ENCODE data around the gene HTR7. TPM values are rescaled to one million over a fixed set of nuclear protein-coding genes. Genes with fewer than 3 reads are reported as not detected.

The HTR7 gene
- total and polyA plus RNA-seq, 4 donors = 0.12 to 0.65 (median 0.33) TPM

DNA sequence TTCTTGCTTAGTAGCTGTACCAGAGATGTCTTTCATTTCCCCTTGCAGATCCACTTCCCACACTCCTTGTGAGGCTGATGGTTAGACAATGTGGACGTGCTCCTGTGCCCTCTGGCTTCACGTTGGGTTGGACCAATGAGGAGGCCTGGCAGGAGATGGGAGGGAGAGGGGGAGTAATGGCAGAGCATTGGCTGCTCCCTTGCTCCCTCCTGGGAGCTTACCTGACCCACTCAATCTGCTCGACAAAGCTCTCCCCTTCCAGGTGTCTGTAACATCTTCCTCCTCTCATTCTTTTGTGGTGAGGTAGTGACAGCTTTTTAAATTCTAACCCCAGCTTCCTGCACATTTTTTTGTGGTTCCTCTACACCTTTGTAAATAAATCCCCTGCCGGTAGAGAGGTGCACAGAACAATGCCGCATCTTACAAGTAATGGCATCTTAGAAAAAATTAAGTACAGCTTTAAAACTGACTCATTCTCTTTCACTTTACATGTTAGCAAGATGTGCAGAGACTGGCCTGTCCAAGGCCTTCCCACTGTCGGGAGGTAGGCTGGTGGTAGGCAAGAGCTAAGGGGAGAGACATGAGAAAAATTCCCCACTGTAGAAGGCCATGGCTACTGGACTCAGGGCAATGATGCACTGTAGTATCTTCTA, 134.3 kb downstream of the HTR7 start:
- Histone ChIP-seq H3K36me3 (ENCODE audit: control insufficient read depth in 4 of 4, insufficient read depth in 4 of 4, low read length in 4 of 4) (no peaks in the 10 kb centered on the region), H3K27ac (ENCODE audit: low read depth in 1 of 2, low read length in 1 of 2) (no peak overlapping the region), H3K4me1 (ENCODE audit: control insufficient read depth in 5 of 5, insufficient read depth in 5 of 5, low read length in 5 of 5) (no peaks in the 10 kb centered on the region), H3K9me3 (ENCODE audit: control insufficient read depth in 4 of 4, insufficient read depth in 3 of 4, low read length in 3 of 4) (no peaks in the 10 kb centered on the region), H3K9ac (ENCODE audit: insufficient read depth in 1 of 2, low read length in 2 of 2) (no peak overlapping the region), H3K4me3 (no peak overlapping the region), H3K27me3 (ENCODE audit: control insufficient read depth in 3 of 3, insufficient read depth in 3 of 3, low read length in 2 of 3) (no peaks in the 10 kb centered on the region)
- TF ChIP-seq, protein P1, sequence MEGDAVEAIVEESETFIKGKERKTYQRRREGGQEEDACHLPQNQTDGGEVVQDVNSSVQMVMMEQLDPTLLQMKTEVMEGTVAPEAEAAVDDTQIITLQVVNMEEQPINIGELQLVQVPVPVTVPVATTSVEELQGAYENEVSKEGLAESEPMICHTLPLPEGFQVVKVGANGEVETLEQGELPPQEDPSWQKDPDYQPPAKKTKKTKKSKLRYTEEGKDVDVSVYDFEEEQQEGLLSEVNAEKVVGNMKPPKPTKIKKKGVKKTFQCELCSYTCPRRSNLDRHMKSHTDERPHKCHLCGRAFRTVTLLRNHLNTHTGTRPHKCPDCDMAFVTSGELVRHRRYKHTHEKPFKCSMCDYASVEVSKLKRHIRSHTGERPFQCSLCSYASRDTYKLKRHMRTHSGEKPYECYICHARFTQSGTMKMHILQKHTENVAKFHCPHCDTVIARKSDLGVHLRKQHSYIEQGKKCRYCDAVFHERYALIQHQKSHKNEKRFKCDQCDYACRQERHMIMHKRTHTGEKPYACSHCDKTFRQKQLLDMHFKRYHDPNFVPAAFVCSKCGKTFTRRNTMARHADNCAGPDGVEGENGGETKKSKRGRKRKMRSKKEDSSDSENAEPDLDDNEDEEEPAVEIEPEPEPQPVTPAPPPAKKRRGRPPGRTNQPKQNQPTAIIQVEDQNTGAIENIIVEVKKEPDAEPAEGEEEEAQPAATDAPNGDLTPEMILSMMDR (IDR thresholded peaks at IDR 0.05; ENCODE audit: control extremely low read depth, extremely low read depth) = no peak
- ATAC-seq (ENCODE audit: insufficient read depth, low FRiP score) = no peak
- no peak for DNase-seq
- 50 to 63% methylated on average over 6 of the region's 6 CpGs for WGBS, 2 donors

DNA sequence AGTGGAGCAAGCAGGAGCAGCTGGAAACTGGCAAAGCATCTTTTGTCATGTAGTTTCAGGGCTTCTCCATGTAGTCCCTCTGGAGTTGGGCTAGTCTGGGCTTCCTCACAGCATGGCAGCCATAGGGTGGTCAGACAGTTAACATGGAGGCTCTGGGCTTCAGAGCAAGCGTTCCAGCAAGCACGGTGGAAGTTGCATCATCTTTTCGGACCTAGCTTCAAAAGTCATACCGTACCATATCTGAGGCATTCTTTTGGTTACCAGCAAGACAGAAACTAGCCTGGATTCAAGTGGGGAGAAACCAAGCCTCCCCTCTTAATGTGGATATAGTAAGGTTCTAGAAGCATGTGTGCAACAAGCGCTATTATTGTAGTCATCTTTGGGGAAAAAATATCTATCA, 135.0 kb downstream of the HTR7 start:
- 83 to 96% methylated on average over 5 of the region's 5 CpGs for WGBS, 2 donors
- ATAC-seq (ENCODE audit: insufficient read depth, low FRiP score) (no peak), DNase-seq (no peak)
- Histone ChIP-seq H3K4me3 (no peak overlapping the region), H3K27ac (ENCODE audit: low read depth in 1 of 2, low read length in 1 of 2) (no peak overlapping the region), H3K9ac (ENCODE audit: insufficient read depth in 1 of 2, low read length in 2 of 2) (no peak overlapping the region), H3K27me3 (ENCODE audit: control insufficient read depth in 3 of 3, insufficient read depth in 3 of 3, low read length in 2 of 3) (no peaks in the 10 kb centered on the region), H3K4me1 (ENCODE audit: control insufficient read depth in 5 of 5, insufficient read depth in 5 of 5, low read length in 5 of 5) (no peaks in the 10 kb centered on the region), H3K9me3 (ENCODE audit: control insufficient read depth in 4 of 4, insufficient read depth in 3 of 4, low read length in 3 of 4) (no peaks in the 10 kb centered on the region), H3K36me3 (ENCODE audit: control insufficient read depth in 4 of 4, insufficient read depth in 4 of 4, low read length in 4 of 4) (no peaks in the 10 kb centered on the region)
- TF ChIP-seq, protein P1 (IDR thresholded peaks at IDR 0.05; ENCODE audit: control extremely low read depth, extremely low read depth) = no peak

DNA sequence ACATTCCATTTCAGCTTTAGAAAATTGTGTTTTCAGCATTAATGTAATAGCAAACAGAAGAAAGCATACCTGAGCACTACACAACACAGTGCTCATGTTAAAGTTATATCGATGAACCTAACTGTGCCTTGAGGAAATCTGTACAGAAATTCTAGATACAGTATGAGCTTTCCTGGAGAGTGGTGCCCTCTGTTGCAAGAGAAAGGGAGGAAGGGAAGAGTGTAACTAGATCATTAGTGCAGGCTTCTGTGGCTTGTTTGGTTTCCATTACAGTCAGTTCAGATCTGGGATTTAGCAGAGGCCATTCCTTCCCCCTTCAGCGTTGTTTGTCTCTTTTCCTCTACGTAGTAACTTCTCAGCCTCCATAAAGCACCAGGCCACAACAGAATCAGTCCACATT, 139.7 kb downstream of the HTR7 start:
- Histone ChIP-seq H3K36me3 (ENCODE audit: control insufficient read depth in 4 of 4, insufficient read depth in 4 of 4, low read length in 4 of 4) (no peaks in the 10 kb centered on the region), H3K9me3 (ENCODE audit: control insufficient read depth in 4 of 4, insufficient read depth in 3 of 4, low read length in 3 of 4) (no peaks in the 10 kb centered on the region), H3K4me1 (ENCODE audit: control insufficient read depth in 5 of 5, insufficient read depth in 5 of 5, low read length in 5 of 5) (no peaks in the 10 kb centered on the region), H3K9ac (ENCODE audit: insufficient read depth in 1 of 2, low read length in 2 of 2) (no peak overlapping the region), H3K27ac (ENCODE audit: low read depth in 1 of 2, low read length in 1 of 2) (no peak overlapping the region), H3K27me3 (ENCODE audit: control insufficient read depth in 3 of 3, insufficient read depth in 3 of 3, low read length in 2 of 3) (no peaks in the 10 kb centered on the region), H3K4me3 (no peak overlapping the region)
- WGBS, 2 donors = 53 to 90% methylated on average over 3 of the region's 3 CpGs
- TF ChIP-seq, protein P1 (IDR thresholded peaks at IDR 0.05; ENCODE audit: control extremely low read depth, extremely low read depth) = no peak
- DNase-seq = peak in 2 of 3 donors; percentile 29 to 36
- no peak for ATAC-seq (ENCODE audit: insufficient read depth, low FRiP score)

DNA sequence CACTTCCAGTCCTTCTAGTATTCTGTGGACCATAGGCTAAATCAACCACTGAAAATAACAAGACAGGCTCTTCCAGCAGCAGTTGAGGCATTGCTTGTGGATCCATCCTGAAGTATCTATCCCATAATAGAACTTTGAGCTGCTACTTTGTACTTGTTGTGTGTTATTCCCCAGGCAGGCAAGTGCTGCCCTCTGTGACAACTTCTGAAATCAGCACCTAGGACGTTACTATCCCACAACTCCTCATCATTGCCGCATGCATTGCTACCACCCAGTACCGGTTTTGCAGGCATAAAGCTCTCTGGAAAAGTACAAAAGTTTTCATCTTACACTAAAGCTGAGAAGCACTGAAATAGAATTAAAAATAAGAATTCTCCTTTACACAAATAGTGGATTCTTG, 145.3 kb downstream of the HTR7 start:
- no peak overlapping the region for H3K9ac ChIP-seq (ENCODE audit: insufficient read depth in 1 of 2, low read length in 2 of 2)
- 54 to 69% methylated on average over 3 of the region's 3 CpGs for WGBS, 2 donors
- no peak overlapping the region for H3K27ac ChIP-seq (ENCODE audit: low read depth in 1 of 2, low read length in 1 of 2)
- H3K9me3 ChIP-seq (ENCODE audit: control insufficient read depth in 4 of 4, insufficient read depth in 3 of 4, low read length in 3 of 4) = no peaks in the 10 kb centered on the region
- TF ChIP-seq, protein P1 (IDR thresholded peaks at IDR 0.05; ENCODE audit: control extremely low read depth, extremely low read depth) = no peak
- no peaks in the 10 kb centered on the region for H3K36me3 ChIP-seq (ENCODE audit: control insufficient read depth in 4 of 4, insufficient read depth in 4 of 4, low read length in 4 of 4)
- H3K4me3 ChIP-seq = no peak overlapping the region
- H3K4me1 ChIP-seq (ENCODE audit: control insufficient read depth in 5 of 5, insufficient read depth in 5 of 5, low read length in 5 of 5) = peaks cover 0 to 2% (median 0%) of the 10 kb centered on the region in 5 donors
- no peak for ATAC-seq (ENCODE audit: insufficient read depth, low FRiP score)
- DNase-seq = no peak
- H3K27me3 ChIP-seq (ENCODE audit: control insufficient read depth in 3 of 3, insufficient read depth in 3 of 3, low read length in 2 of 3) = no peaks in the 10 kb centered on the region
